HepG2 (cell line): ENCODE data around the gene KIF1B. TPM values are rescaled to one million over a fixed set of nuclear protein-coding genes. Genes with fewer than 3 reads are reported as not detected.
A peak's percentile ranks its signal among the peaks of the same experiment; 100 is the strongest.

Experiments used
- GATAD1 ChIP-seq: IDR thresholded peaks from 2 replicates; pipeline ENCODE4 v1.6.1; 2016; ENCODE audit warnings: missing genetic modification reagents, missing compliant biosample characterization
- HMG20B ChIP-seq: conservative IDR thresholded peaks from 2 replicates; pipeline ENCODE4 v1.6.1; 2016; ENCODE audit warnings: missing genetic modification reagents, missing compliant biosample characterization
- NKX3-1 ChIP-seq: sonication (generic); formaldehyde crosslinking; IDR thresholded peaks from 2 replicates; pipeline ENCODE4 v1.5.0; 2020; ENCODE audit warnings: missing genetic modification reagents
- PHF21A ChIP-seq: sonication (generic); formaldehyde crosslinking; IDR thresholded peaks from 2 replicates; pipeline ENCODE4 v1.5.0; 2020; ENCODE audit warnings: mild to moderate bottlenecking, missing genetic modification reagents
- PITX1 ChIP-seq: sonication (generic); formaldehyde crosslinking; IDR thresholded peaks from 2 replicates; pipeline ENCODE4 v1.5.1; 2020; ENCODE audit warnings: mild to moderate bottlenecking, missing genetic modification reagents
- RELA ChIP-seq: sonication (generic); formaldehyde crosslinking; IDR thresholded peaks from 2 replicates; pipeline ENCODE4 v1.4.0; 2020; ENCODE audit warnings: missing genetic modification reagents
- SMC3 ChIP-seq: IDR thresholded peaks from 2 replicates; pipeline ENCODE4 v1.6.1; 2011; ENCODE audit warnings: low read length, improper control_type of control experiment
- SMYD3 ChIP-seq: sonication (generic); formaldehyde crosslinking; IDR thresholded peaks from 2 replicates; pipeline ENCODE4 v1.8.1; 2023; ENCODE audit warnings: mild to moderate bottlenecking, missing genetic modification reagents
- ZBTB38 ChIP-seq: sonication (generic); formaldehyde crosslinking; IDR thresholded peaks from 2 replicates; pipeline ENCODE4 v1.5.1; 2020; ENCODE audit warnings: mild to moderate bottlenecking, missing genetic modification reagents
- ZBTB7B ChIP-seq: sonication (generic); formaldehyde crosslinking; IDR thresholded peaks from 2 replicates; pipeline ENCODE4 v1.4.0; 2020; ENCODE audit warnings: missing genetic modification reagents
- ZFAT ChIP-seq: sonication (generic); formaldehyde crosslinking; conservative IDR thresholded peaks from 2 replicates; pipeline ENCODE4 v1.8.1; 2023; ENCODE audit warnings: missing genetic modification reagents, inconsistent platforms
- ZFP41 ChIP-seq: sonication (generic); formaldehyde crosslinking; IDR thresholded peaks from 2 replicates; pipeline ENCODE4 v1.4.0; 2020; ENCODE audit warnings: mild to moderate bottlenecking, missing genetic modification reagents, borderline replicate concordance
- ZNF263 ChIP-seq: sonication (generic); formaldehyde crosslinking; IDR thresholded peaks from 2 replicates; pipeline ENCODE4 v1.4.0; 2020; ENCODE audit warnings: missing genetic modification reagents
- ZNF589 ChIP-seq: sonication (generic); formaldehyde crosslinking; conservative IDR thresholded peaks from 2 replicates; pipeline ENCODE4 v1.8.0; 2022; ENCODE audit warnings: mild to moderate bottlenecking, moderate library complexity, missing genetic modification reagents
- ZSCAN9 ChIP-seq: IDR thresholded peaks from 2 replicates; pipeline ENCODE4 v1.6.1; 2016; ENCODE audit warnings: borderline replicate concordance
- polyA plus RNA-seq, 8 experiments: library from polyadenylated mRNA; depleted of rRNA in 3 of 8; stranded (reverse) in 7 of 8; unstranded in 1 of 8; fragments of >200 nt; fragmentation: Illumina TruSeq in 4 of 8; extraction: Trizol in 4 of 8; gene quantifications; 2 replicates each; pipeline versions ENCODE4 v1.2.1 to v1.2.3, GENCODE V29; 2011 to 2016; ENCODE audit warnings: low read depth in 4 of 8, missing spikeins in 1 of 8, mixed read lengths in 1 of 8; ENCODE audit not compliant: insufficient read depth in 1 of 8
- total RNA-seq, 5 experiments: library from RNA; depleted of rRNA; stranded (reverse); fragments of >200 nt; fragmentation: Illumina TruSeq; extraction: Trizol; gene quantifications; 2 replicates each; pipeline ENCODE4 v1.2.3, GENCODE V29; 2016; ENCODE audit warnings: low read depth in 1 of 5
- TF ChIP-seq, protein P1 (sequence below): sonication (generic); formaldehyde crosslinking; IDR thresholded peaks from 2 replicates; pipeline ENCODE4 v1.4.0; 2020; ENCODE audit warnings: low read depth, mild to moderate bottlenecking, missing genetic modification reagents
- TF ChIP-seq, protein P2 (sequence below): sonication (generic); formaldehyde crosslinking; IDR thresholded peaks from 2 replicates; pipeline ENCODE4 v1.4.0; 2020; ENCODE audit warnings: missing genetic modification reagents, borderline replicate concordance
- TF ChIP-seq, protein P3 (sequence below): sonication (generic); formaldehyde crosslinking; conservative IDR thresholded peaks from 2 replicates; pipeline ENCODE4 v1.8.0; 2022; ENCODE audit warnings: missing genetic modification reagents
- TF ChIP-seq, protein P4 (sequence below): IDR thresholded peaks from 2 replicates; pipeline ENCODE4 v1.6.1; 2016; ENCODE audit warnings: mild to moderate bottlenecking, missing biosample characterization, missing genetic modification reagents
- TF ChIP-seq, protein P5 (sequence below): sonication (generic); formaldehyde crosslinking; IDR thresholded peaks from 2 replicates; pipeline ENCODE4 v1.5.0; 2020; ENCODE audit warnings: missing genetic modification reagents

Gene KIF1B
- total and polyA plus RNA-seq, 2 of the 13 experiments (the other 11 are each of a cell fraction or from before 2014, with no cell fraction given): 26.7 to 32.5 TPM

DNA sequence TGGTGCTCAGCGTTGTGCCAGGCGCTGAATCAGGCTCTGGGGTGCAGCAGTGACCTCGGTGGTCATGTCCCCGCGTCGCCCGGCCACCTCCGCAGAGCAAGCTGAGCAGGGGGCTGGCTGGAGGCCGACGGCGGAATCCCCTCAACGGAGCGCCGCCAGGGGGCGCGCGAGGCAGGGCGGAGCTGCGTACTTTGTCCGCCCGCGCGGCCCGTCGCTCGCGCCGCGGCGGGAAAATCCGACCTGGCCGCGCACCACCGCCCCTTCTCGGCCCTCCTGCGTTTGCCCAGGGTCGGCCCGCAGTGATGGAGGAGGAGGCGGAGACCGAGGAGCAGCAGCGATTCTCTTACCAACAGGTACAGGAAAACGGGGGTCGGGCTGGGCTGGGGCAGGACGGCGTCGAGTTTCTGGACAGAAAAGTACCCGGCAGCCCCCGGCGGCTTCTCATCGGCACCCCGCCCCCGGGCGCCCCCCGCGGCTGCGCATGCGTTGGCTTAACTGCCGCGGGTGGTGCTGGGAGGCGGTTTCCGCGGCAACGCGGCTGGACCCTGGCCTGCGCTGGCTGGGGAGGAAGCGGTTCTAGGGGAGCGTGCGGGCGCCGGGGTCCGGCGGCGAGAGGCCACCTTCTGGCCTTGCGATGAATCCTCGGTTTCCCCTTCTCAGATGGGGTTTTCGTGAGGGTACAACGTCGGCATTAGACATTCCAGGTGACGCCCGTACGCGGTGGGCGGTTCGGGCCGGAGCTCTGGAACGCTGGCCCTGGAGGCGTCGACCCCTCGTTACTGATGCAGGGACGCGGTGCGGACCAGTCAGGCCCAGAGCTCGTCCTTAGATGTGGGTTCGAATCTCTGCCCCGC lies 220.1 kb downstream of the KIF1B start, which contains the start of gene CENPS (continued):
- TF ChIP-seq ZNF263 (CRISPR knock-in tag) (peak; percentile 57), GATAD1 (peak; percentile 98), ZFP41 (CRISPR knock-in tag) (no peak; the same call in 1 of the 2 replicates), SMYD3 (CRISPR knock-in tag) (peak; percentile 95), NKX3-1 (CRISPR knock-in tag) (peak; percentile 76; the same call in 1 of the 2 replicates), PITX1 (CRISPR knock-in tag) (peak; percentile 26), ZBTB7B (peak; percentile 69), HMG20B (CRISPR knock-in tag) (no peak), SMC3 (peak; percentile 53; the same call in 1 of the 2 replicates), ZSCAN9 (CRISPR knock-in tag) (peak; percentile 6; the same call in 1 of the 2 replicates), ZNF589 (peak; percentile 99), ZFAT (CRISPR knock-in tag) (no peak), RELA (CRISPR knock-in tag) (peak; percentile 68; the same call in 1 of the 2 replicates), ZBTB38 (peak; percentile 91; the same call in 1 of the 2 replicates), PHF21A (0 out of 2 replicates have a peak, but pooled peaks have one; percentile 23)
- TF ChIP-seq, protein P1, sequence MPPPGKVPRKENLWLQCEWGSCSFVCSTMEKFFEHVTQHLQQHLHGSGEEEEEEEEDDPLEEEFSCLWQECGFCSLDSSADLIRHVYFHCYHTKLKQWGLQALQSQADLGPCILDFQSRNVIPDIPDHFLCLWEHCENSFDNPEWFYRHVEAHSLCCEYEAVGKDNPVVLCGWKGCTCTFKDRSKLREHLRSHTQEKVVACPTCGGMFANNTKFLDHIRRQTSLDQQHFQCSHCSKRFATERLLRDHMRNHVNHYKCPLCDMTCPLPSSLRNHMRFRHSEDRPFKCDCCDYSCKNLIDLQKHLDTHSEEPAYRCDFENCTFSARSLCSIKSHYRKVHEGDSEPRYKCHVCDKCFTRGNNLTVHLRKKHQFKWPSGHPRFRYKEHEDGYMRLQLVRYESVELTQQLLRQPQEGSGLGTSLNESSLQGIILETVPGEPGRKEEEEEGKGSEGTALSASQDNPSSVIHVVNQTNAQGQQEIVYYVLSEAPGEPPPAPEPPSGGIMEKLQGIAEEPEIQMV: peak; percentile 82
- TF ChIP-seq, protein P2, sequence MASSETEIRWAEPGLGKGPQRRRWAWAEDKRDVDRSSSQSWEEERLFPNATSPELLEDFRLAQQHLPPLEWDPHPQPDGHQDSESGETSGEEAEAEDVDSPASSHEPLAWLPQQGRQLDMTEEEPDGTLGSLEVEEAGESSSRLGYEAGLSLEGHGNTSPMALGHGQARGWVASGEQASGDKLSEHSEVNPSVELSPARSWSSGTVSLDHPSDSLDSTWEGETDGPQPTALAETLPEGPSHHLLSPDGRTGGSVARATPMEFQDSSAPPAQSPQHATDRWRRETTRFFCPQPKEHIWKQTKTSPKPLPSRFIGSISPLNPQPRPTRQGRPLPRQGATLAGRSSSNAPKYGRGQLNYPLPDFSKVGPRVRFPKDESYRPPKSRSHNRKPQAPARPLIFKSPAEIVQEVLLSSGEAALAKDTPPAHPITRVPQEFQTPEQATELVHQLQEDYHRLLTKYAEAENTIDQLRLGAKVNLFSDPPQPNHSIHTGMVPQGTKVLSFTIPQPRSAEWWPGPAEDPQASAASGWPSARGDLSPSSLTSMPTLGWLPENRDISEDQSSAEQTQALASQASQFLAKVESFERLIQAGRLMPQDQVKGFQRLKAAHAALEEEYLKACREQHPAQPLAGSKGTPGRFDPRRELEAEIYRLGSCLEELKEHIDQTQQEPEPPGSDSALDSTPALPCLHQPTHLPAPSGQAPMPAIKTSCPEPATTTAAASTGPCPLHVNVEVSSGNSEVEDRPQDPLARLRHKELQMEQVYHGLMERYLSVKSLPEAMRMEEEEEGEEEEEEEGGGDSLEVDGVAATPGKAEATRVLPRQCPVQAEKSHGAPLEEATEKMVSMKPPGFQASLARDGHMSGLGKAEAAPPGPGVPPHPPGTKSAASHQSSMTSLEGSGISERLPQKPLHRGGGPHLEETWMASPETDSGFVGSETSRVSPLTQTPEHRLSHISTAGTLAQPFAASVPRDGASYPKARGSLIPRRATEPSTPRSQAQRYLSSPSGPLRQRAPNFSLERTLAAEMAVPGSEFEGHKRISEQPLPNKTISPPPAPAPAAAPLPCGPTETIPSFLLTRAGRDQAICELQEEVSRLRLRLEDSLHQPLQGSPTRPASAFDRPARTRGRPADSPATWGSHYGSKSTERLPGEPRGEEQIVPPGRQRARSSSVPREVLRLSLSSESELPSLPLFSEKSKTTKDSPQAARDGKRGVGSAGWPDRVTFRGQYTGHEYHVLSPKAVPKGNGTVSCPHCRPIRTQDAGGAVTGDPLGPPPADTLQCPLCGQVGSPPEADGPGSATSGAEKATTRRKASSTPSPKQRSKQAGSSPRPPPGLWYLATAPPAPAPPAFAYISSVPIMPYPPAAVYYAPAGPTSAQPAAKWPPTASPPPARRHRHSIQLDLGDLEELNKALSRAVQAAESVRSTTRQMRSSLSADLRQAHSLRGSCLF (CRISPR knock-in tag): no peak
- TF ChIP-seq, protein P3, sequence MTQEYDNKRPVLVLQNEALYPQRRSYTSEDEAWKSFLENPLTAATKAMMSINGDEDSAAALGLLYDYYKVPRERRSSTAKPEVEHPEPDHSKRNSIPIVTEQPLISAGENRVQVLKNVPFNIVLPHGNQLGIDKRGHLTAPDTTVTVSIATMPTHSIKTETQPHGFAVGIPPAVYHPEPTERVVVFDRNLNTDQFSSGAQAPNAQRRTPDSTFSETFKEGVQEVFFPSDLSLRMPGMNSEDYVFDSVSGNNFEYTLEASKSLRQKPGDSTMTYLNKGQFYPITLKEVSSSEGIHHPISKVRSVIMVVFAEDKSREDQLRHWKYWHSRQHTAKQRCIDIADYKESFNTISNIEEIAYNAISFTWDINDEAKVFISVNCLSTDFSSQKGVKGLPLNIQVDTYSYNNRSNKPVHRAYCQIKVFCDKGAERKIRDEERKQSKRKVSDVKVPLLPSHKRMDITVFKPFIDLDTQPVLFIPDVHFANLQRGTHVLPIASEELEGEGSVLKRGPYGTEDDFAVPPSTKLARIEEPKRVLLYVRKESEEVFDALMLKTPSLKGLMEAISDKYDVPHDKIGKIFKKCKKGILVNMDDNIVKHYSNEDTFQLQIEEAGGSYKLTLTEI (CRISPR knock-in tag): peak; percentile 81; the same call in 1 of the 2 replicates
- TF ChIP-seq, protein P4, sequence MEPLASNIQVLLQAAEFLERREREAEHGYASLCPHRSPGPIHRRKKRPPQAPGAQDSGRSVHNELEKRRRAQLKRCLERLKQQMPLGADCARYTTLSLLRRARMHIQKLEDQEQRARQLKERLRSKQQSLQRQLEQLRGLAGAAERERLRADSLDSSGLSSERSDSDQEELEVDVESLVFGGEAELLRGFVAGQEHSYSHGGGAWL: peak; percentile 87
- TF ChIP-seq, protein P5, sequence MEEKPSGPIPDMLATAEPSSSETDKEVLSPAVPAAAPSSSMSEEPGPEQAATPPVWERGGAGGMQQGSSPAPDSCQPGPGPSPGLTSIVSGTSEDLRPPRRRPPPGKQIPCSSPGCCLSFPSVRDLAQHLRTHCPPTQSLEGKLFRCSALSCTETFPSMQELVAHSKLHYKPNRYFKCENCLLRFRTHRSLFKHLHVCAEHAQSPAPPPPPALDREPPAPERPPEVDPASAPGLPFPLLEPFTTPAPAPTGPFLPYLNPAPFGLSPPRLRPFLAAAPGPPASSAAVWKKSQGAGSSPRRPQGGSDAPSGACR (CRISPR knock-in tag): no peak
